Thyroid gland (tissue), 4 donors: ENCODE measurements around the gene MINDY4. TPM values are rescaled to one million over a fixed set of nuclear protein-coding genes. Genes with fewer than 3 reads are reported as not detected.

Experiments used
- DNase-seq, 2 donors: peaks; one replicate each; pipeline ENCODE4 v3.0.0-alpha.2; 2019
- H3K27ac ChIP-seq, 3 donors: fragments of 200-600 bp; sonication (generic); 1 replicate in 2 of 3; 2 replicates in 1 of 3; pipeline ENCODE4 v1.5.1; 2016 to 2019; ENCODE audit warnings: mild to moderate bottlenecking in 1 of 3, moderate library complexity in 1 of 3
- H3K27me3 ChIP-seq: fragments of 200-600 bp; sonication (generic); one replicate; pipeline ENCODE4 v1.5.1; 2019
- H3K36me3 ChIP-seq, 2 donors: fragments of 200-600 bp; sonication (generic); one replicate each; pipeline ENCODE4 v1.5.1; 2016 to 2019
- H3K4me1 ChIP-seq, 2 donors: fragments of 200-600 bp; sonication (generic); one replicate each; pipeline ENCODE4 v1.5.1; 2017 to 2019
- H3K4me3 ChIP-seq, 3 donors: fragments of 200-600 bp; sonication (generic); replicated peaks in 1 of 3; 1 replicate in 2 of 3; 2 replicates in 1 of 3; pipeline ENCODE4 v1.5.1; 2016; ENCODE audit warnings: mild to moderate bottlenecking in 1 of 3
- H3K9me3 ChIP-seq: fragments of 200-600 bp; sonication (generic); one replicate; pipeline ENCODE4 v1.5.1; 2017
- CTCF ChIP-seq, 6 experiments: fragments of 200-600 bp in 3 of 6; fragments of 450-650 bp in 3 of 6; sonication (generic) in 3 of 6; IDR thresholded peaks; one replicate each; pipeline ENCODE4 v1.5.1; 2016 to 2019; ENCODE audit warnings: antibody characterized with exemption in 6 of 6, mild to moderate bottlenecking in 2 of 6, inconsistent platforms in 1 of 6, moderate library complexity in 1 of 6
- POLR2A ChIP-seq, 2 donors: fragments of 450-650 bp; IDR thresholded peaks; one replicate each; pipeline ENCODE4 v1.6.1; 2017; ENCODE audit warnings: antibody characterized with exemption in 2 of 2, mild to moderate bottlenecking in 2 of 2, moderate library complexity in 1 of 2
- WGBS, 2 donors: methylation state at CpG; one replicate each; pipeline ENCODE4 v1.1.5; 2017; 5-methylcytosine and 5-hydroxymethylcytosine counted together
- intact Hi-C: fragments of 100-400 bp; cut with DNase I; formaldehyde crosslinking; loops from one replicate; pipeline ENCODE4 v1.15.1; 2023
- total RNA-seq, 4 donors: library from RNA; depleted of rRNA; stranded (reverse); fragments of >200 nt; gene quantifications; one replicate each; pipeline ENCODE4 v1.2.3, GENCODE V29; 2016

The MINDY4 gene
- total RNA-seq, 4 donors from 2014 or later, result 17.9 to 33.2 (median 29.7) TPM

- WGBS, 2 donors, result 81 to 88% methylated on average over 2 to 3 of the region's 3 CpGs
- intact Hi-C loops, result no loop called here
- Histone ChIP-seq H3K4me1 (peaks cover 0 to 15% of the 10 kb centered on the region in 2 donors), H3K27ac (no peak overlapping the region), H3K27me3 (no peaks in the 10 kb centered on the region), H3K4me3 (no peak overlapping the region), H3K9me3 (no peaks in the 10 kb centered on the region), H3K36me3 (no peaks in the 10 kb centered on the region)
- TF ChIP-seq CTCF (IDR thresholded peaks at IDR 0.05) (no peak), POLR2A (IDR thresholded peaks at IDR 0.05) (no peak)
- DNase-seq, result no peak
These were observed 82.4 kb downstream of the MINDY4 start for GRCh38 chr7:30853576-30853975.

- H3K4me3 ChIP-seq, result no peak overlapping the region
- no peaks in the 10 kb centered on the region for H3K27me3 ChIP-seq
- H3K9me3 ChIP-seq, result no peaks in the 10 kb centered on the region
- H3K27ac ChIP-seq, result no peak overlapping the region
- WGBS, 2 donors, result 87 to 95% methylated on average over 3 of the region's 3 CpGs
- DNase-seq, result no peak
- intact Hi-C loops, result no loop called here
- no peaks in the 10 kb centered on the region for H3K36me3 ChIP-seq
- TF ChIP-seq CTCF (IDR thresholded peaks at IDR 0.05), result no peak
- TF ChIP-seq POLR2A (IDR thresholded peaks at IDR 0.05), result no peak
- peaks cover 0 to 5% of the 10 kb centered on the region in 2 donors for H3K4me1 ChIP-seq
These were observed 84.7 kb downstream of the MINDY4 start for GRCh38 chr7:30855936-30856335.

GRCh38 chr7:30858576-30858975 is 87.4 kb downstream of the MINDY4 start:
- no peak overlapping the region for H3K27ac ChIP-seq
- H3K27me3 ChIP-seq, result no peaks in the 10 kb centered on the region
- 98 to 100% methylated on average over 1 to 2 of the region's 2 CpGs for WGBS, 2 donors
- TF ChIP-seq CTCF (IDR thresholded peaks at IDR 0.05), result no peak
- TF ChIP-seq POLR2A (IDR thresholded peaks at IDR 0.05), result no peak
- peaks cover 9 to 17% of the 10 kb centered on the region in 2 donors for H3K4me1 ChIP-seq
- H3K4me3 ChIP-seq, result no peak overlapping the region
- DNase-seq, result no peak
- no peaks in the 10 kb centered on the region for H3K36me3 ChIP-seq
- intact Hi-C loops, result no loop called here
- no peaks in the 10 kb centered on the region for H3K9me3 ChIP-seq

- intact Hi-C loops, result no loop called here
- 92 to 95% methylated on average over 9 to 10 of the region's 10 CpGs for WGBS, 2 donors
These were observed 88.2 kb downstream of the MINDY4 start for GRCh38 chr7:30859202-30859939.

More at GRCh38 chr7:30859202-30859939, 88.2 kb downstream of the MINDY4 start:
- DNase-seq, result no peak
- TF ChIP-seq POLR2A (IDR thresholded peaks at IDR 0.05) (no peak), CTCF (IDR thresholded peaks at IDR 0.05) (no peak)
- Histone ChIP-seq H3K4me1 (peaks cover 17 to 23% of the 10 kb centered on the region in 2 donors), H3K4me3 (no peak overlapping the region), H3K27me3 (no peaks in the 10 kb centered on the region), H3K9me3 (no peaks in the 10 kb centered on the region), H3K36me3 (no peaks in the 10 kb centered on the region), H3K27ac (no peak overlapping the region)
